ENCODE data around the gene VPS13D.

The VPS13D gene

DNA sequence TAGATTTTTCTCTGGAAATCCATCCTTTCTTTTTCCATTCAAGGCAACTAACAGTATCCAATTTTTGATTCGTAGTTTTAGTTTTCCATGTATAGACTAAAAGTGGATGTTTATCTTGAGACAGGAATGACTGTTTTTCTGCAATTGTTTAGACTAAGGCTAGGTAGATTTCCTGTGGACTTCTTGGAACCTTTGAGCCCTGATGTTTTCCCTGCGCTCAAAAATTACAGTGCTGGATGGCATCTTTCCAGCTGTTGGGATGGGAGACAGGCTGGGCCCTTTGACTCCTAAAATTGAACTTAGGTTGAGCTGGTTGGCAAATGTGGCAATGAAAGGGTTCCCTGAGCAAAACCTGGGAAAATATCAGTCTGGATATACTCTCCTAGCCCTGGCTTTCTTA is 207.8 kb downstream of the VPS13D start:
- ChIA-PET POLR2A (no interaction called here), CTCF (no interaction called here)
- no peak for DNase-seq (ENCODE audit: extremely low spot score)
- TF ChIP-seq FOXK2 (IDR thresholded peaks at IDR 0.05) (no peak), ZNF384 (IDR thresholded peaks at IDR 0.05) (no peak), TARDBP (IDR thresholded peaks at IDR 0.05) (no peak), ELF4 (IDR thresholded peaks at IDR 0.05) (no peak), FOXM1 (IDR thresholded peaks at IDR 0.05; ENCODE audit: borderline replicate concordance) (no peak)

DNA sequence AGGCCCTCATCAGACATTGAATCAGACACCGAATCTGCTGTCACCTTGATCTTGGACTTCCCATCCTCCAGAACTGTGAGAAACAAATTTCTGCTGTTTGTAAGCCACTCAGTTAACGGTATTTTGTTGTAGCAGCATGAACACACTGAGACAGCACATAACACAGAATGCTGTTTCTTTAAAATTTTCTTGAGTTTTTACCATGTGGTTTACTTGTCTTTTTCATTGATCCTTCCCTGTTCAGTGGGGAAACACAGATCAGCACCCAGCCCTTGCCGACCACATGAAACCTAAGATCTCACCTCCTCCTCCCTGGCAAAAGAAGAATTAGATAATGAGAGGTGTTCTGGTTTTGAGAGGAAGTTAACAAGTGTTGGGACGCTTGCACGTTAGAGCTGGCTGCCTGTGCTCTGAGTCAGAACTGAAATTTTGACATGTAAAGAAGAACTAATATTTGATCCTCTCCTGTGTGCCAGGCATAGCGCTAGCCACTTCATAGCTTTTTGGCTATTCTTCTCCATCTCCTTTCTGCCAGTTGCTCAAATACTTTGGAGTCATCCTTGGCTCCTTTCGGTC is 208.6 kb downstream of the VPS13D start:
- ChIA-PET POLR2A (no interaction called here), CTCF (no interaction called here)
- TF ChIP-seq TARDBP (IDR thresholded peaks at IDR 0.05) (no peak), BHLHE40 (IDR thresholded peaks at IDR 0.05; ENCODE audit: borderline replicate concordance) (no peak), NFRKB (IDR thresholded peaks at IDR 0.05) (no peak), FOXK2 (IDR thresholded peaks at IDR 0.05) (no peak), L3MBTL2 (conservative IDR thresholded peaks at IDR 0.05) (no peak), CTBP1 (IDR thresholded peaks at IDR 0.05; ENCODE audit: borderline replicate concordance) (no peak), ZNF384 (IDR thresholded peaks at IDR 0.05) (no peak), HDGF (IDR thresholded peaks at IDR 0.05; ENCODE audit: borderline replicate concordance) (no peak), FOXA1 (IDR thresholded peaks at IDR 0.05) (no peak), ARNT (IDR thresholded peaks at IDR 0.05) (no peak), LEF1 (IDR thresholded peaks at IDR 0.05; ENCODE audit: borderline replicate concordance) (no peak), FOXM1 (IDR thresholded peaks at IDR 0.05; ENCODE audit: borderline replicate concordance) (no peak), ELF4 (IDR thresholded peaks at IDR 0.05) (no peak), SP1 (IDR thresholded peaks at IDR 0.05) (no peak), SUZ12 (IDR thresholded peaks at IDR 0.05) (no peak)
- TF ChIP-seq, protein P1, sequence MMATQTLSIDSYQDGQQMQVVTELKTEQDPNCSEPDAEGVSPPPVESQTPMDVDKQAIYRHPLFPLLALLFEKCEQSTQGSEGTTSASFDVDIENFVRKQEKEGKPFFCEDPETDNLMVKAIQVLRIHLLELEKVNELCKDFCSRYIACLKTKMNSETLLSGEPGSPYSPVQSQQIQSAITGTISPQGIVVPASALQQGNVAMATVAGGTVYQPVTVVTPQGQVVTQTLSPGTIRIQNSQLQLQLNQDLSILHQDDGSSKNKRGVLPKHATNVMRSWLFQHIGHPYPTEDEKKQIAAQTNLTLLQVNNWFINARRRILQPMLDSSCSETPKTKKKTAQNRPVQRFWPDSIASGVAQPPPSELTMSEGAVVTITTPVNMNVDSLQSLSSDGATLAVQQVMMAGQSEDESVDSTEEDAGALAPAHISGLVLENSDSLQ (IDR thresholded peaks at IDR 0.05), result no peak
- no peak for DNase-seq (ENCODE audit: extremely low spot score)

DNA sequence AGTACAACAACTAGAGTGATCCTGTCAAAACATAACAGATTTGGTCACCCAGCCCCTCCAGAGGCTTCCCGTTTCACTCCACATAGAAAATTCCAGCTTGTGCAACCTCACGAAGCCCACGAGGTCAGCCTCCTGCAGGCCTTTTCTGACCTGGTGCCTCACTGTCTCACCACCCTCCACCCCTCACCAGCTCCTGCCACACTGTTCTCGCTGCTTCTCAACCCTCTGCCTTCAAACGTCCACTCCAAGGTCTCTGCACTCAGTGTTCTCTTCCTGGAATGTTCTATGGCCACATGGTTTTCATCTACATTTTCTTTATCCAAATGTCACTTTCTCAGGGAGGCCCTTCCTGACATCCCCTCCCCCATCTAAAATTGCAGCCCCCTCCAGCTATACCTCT is 209.2 kb downstream of the VPS13D start:
- no peak for DNase-seq (ENCODE audit: extremely low spot score)
- TF ChIP-seq L3MBTL2 (conservative IDR thresholded peaks at IDR 0.05), result no peak
- TF ChIP-seq NFRKB (IDR thresholded peaks at IDR 0.05), result no peak
- no peak for TF ChIP-seq ARNT (IDR thresholded peaks at IDR 0.05)
- TF ChIP-seq, protein P1 (IDR thresholded peaks at IDR 0.05), result no peak
- CTCF ChIA-PET, result interaction anchor here (0.7 kb wide), 1 partner anchor 98 kb away, joined by 3 read pairs; no protein-coding TSS in a partner anchor
- POLR2A ChIA-PET, result interaction anchor here (0.6 kb wide), 1 partner anchor 101 kb away, joined by 3 read pairs; no protein-coding TSS in a partner anchor

DNA sequence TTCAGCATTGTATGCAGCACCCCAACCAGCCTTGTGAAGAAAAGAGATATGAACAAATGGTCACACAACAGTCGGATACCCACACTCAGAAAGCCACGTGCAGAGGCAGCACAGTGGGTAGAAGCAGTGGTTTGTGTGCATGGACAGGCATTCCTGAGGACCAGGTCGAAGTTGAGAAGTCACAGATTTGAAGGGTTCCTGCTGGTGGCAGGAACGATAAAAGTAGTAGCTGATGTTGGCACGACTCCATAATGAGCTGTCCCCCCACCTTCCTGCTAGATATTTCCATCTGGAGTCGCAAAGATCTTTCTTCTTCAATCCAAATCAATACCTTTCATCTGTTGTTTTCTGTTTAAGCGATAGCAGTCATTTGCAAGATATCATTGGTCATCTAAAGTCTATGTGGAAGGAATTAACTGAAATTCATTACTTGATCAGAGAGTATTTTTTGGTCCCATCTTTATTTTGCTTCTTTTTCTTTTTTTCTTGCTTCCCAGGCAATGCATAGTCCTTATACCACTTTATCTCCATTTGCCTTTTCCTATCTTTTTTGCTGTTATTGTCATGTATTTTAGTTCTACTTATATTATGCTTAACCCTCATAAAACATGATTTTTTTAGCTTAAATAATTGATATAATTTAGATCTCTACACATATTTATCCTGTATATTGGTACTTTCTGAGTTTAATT is 211.7 kb downstream of the VPS13D start:
- CTCF ChIA-PET, result no interaction called here
- TF ChIP-seq LEF1 (IDR thresholded peaks at IDR 0.05; ENCODE audit: borderline replicate concordance) (no peak), CTBP1 (IDR thresholded peaks at IDR 0.05; ENCODE audit: borderline replicate concordance) (no peak), BHLHE40 (IDR thresholded peaks at IDR 0.05; ENCODE audit: borderline replicate concordance) (no peak), FOXA1 (IDR thresholded peaks at IDR 0.05) (no peak)
- no peak for DNase-seq (ENCODE audit: extremely low spot score)
- POLR2A ChIA-PET, result no interaction called here

DNA sequence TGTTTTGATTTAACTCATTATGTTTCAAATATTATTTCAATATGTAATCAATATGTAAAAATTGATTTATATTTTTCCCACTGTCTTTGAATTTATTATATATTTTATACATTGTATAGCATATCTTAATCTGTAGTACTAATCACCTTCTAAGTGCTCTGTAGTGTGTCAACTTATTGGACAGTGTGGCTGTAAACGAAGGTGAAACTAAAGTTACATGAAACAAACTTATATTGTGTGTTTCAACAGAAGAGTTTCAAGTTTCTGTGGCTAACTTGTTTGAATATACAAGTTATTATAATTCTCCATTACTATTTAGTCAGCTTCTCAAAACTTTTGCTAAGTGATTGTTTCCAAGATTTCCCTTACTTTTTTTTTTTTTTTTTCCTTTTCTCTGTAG is 212.4 kb downstream of the VPS13D start:
- CTCF ChIA-PET, result no interaction called here
- POLR2A ChIA-PET, result interaction anchor here (0.7 kb wide), 1 partner anchor 281 kb away, joined by 3 read pairs; no protein-coding TSS in a partner anchor
- DNase-seq (ENCODE audit: extremely low spot score), result no peak
- TF ChIP-seq ARNT (IDR thresholded peaks at IDR 0.05), result no peak
- TF ChIP-seq BHLHE40 (IDR thresholded peaks at IDR 0.05; ENCODE audit: borderline replicate concordance), result no peak
- no peak for TF ChIP-seq HDGF (IDR thresholded peaks at IDR 0.05; ENCODE audit: borderline replicate concordance)
- TF ChIP-seq LEF1 (IDR thresholded peaks at IDR 0.05; ENCODE audit: borderline replicate concordance), result no peak
- TF ChIP-seq ZNF384 (IDR thresholded peaks at IDR 0.05), result no peak
- no peak for TF ChIP-seq SP1 (IDR thresholded peaks at IDR 0.05)
- no peak for TF ChIP-seq ELF4 (IDR thresholded peaks at IDR 0.05)
- TF ChIP-seq, protein P1 (IDR thresholded peaks at IDR 0.05), result no peak
- TF ChIP-seq CTBP1 (IDR thresholded peaks at IDR 0.05; ENCODE audit: borderline replicate concordance), result no peak
- TF ChIP-seq SUZ12 (IDR thresholded peaks at IDR 0.05), result no peak
- TF ChIP-seq FOXK2 (IDR thresholded peaks at IDR 0.05), result no peak
- no peak for TF ChIP-seq TARDBP (IDR thresholded peaks at IDR 0.05)
- TF ChIP-seq FOXA1 (IDR thresholded peaks at IDR 0.05), result no peak
- no peak for TF ChIP-seq L3MBTL2 (conservative IDR thresholded peaks at IDR 0.05)
- no peak for TF ChIP-seq FOXM1 (IDR thresholded peaks at IDR 0.05; ENCODE audit: borderline replicate concordance)
- no peak for TF ChIP-seq NFRKB (IDR thresholded peaks at IDR 0.05)

DNA sequence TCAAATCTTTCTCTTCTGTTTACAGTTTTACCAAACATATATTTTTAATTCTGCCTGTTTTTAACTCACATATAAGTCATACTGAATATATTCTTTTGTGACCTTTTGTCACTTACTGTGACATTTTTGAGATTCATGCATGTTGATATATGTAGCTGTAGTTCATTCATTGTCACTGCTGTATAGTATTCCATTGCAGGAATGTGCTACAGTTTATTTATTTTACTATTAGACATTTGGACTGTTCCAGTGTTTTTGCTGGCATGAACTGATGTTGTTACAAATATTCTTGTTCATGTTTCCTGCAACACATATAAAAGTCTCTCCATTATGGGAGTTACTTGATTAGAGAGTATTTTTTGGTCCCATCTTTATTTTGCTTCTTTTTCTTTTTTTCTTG is 213.3 kb downstream of the VPS13D start:
- no peak for TF ChIP-seq FOXA1 (IDR thresholded peaks at IDR 0.05)
- POLR2A ChIA-PET, result no interaction called here
- no peak for DNase-seq (ENCODE audit: extremely low spot score)
- CTCF ChIA-PET, result no interaction called here
